ENCODE results near the gene AFTPH.

GRCh38 chr2:64591188-64591587 lies 67.1 kb downstream of the AFTPH start:
- TF ChIP-seq POLR2A (IDR thresholded peaks at IDR 0.05): no peak
- TF ChIP-seq CTCF (IDR thresholded peaks at IDR 0.05): no peak

Measured in esophagus squamous epithelium (tissue), 4 donors.